ENCODE data around the gene POLR1A.

DNA sequence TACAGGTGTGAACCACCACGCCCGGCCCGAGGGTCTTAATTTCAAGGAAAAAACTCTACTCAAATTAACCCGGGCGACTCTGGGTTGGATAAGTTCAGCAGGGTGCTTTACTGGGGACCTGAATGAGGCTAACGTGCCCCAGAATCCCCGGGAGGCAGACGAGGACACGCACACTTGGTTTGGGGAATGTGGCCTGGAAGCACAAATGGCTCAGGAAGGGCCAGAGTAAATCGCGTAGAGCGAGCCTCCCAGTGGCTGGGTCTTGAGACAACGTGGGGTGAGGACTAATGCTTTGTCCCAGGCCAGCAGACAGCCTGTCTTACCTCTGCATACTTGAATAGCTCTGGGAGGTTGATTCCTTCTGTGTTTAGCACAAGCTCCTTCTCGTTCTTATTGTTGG is 75.8 kb downstream of the POLR1A start:
- TF ChIP-seq, protein P1, sequence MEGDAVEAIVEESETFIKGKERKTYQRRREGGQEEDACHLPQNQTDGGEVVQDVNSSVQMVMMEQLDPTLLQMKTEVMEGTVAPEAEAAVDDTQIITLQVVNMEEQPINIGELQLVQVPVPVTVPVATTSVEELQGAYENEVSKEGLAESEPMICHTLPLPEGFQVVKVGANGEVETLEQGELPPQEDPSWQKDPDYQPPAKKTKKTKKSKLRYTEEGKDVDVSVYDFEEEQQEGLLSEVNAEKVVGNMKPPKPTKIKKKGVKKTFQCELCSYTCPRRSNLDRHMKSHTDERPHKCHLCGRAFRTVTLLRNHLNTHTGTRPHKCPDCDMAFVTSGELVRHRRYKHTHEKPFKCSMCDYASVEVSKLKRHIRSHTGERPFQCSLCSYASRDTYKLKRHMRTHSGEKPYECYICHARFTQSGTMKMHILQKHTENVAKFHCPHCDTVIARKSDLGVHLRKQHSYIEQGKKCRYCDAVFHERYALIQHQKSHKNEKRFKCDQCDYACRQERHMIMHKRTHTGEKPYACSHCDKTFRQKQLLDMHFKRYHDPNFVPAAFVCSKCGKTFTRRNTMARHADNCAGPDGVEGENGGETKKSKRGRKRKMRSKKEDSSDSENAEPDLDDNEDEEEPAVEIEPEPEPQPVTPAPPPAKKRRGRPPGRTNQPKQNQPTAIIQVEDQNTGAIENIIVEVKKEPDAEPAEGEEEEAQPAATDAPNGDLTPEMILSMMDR (IDR thresholded peaks at IDR 0.05; ENCODE audit: insufficient read depth, low read depth, low read length), result no peak
- no peak for TF ChIP-seq EZH2 (IDR thresholded peaks at IDR 0.05; ENCODE audit: insufficient read depth, low read length)
